HG03354 (cell line): Measurements from ENCODE around the gene CHRNA7.
"Not testable (repeated sequence)": the region's sequence is repeated elsewhere in the genome, so short reads cannot be mapped to it uniquely, and the experiment has no call there.

ENCODE experiments used
- ATAC-seq: cut with Tn5 transposase; IDR thresholded peaks from one replicate; pipeline ENCODE4 v1.9.1; 2021; ENCODE audit warnings: mild to moderate bottlenecking; ENCODE audit not compliant: unreplicated experiment, poor library complexity, severe bottlenecking

CHRNA7 gene

GRCh38 chr15:32117122-32117521 is 86.8 kb downstream of the CHRNA7 start:
- ATAC-seq: no peak

DNA sequence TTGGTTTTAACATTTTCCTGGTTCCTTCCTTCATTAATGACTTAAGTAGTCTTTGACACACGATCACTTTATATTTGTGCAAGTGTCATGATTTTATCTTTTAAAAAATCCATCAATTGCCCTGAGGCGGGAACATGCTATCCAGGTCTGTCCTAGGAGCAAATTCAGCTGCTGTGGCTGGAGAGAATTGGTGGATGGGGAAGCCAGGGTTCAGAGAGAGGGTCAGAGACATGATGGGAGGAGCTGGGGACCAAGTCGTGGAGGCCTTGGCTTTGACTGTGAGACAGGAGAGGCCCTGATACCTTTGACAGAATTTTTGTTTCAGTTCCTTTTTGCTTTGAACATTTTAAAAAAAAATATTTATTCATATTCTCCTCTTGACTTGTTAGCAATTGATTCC is 89.0 kb downstream of the CHRNA7 start:
- no peak for ATAC-seq

- ATAC-seq: no peak
Observed at GRCh38 chr15:32119694-32120330, 89.5 kb downstream of the CHRNA7 start.

DNA sequence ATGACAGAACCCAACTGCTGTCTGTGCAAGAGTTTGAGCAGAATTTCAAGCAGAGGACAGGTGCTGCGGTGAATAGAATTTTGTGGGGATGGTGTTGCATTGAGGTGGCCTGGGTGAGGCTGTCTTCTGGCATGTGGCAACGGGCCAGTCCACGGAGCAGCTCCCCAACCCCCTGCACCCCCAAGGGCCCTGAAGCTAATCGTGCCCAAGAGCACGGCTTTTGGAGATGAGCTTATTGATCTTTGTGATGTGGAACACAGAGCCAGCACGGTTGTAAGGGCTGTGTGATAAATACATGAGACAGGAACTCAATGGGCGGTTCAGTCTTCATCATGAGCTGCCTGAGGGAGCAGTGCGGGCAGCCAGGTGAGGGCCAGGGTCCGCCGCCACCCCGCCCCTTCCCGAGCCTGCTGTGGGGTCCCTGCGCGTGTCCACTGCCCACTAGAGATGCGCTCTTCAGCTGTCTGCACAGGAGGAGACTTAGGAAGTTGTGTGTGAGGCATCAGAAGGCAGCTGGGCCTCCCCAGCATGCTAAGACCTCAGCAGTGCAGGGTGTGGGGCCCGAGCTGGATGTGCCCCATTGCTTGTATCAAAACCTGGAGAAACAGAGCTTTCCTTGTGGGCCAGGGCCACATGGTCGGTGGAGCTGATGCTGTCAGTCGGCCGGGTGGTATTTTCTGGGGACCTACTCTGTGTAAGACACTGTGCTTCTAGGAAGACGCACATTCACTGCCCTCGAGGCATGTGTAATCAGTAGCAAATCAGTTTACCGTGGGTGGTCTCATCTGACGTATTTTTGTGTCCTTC is 90.5 kb downstream of the CHRNA7 start:
- no peak for ATAC-seq

DNA sequence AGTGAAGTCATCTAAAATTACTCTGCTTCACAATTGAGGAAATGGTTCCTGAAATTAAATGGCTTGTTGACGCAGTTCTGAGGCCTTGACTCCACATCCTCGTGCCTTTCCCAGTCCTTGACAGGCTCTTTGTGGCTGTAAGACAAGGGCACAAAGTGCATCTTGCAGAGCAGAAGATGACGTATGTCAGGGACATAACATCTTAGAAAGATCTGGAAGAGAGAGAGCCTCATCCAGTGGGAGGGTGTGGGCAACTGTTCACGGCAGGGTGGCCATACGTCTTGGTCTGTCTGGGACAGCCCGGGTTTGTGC is 91.0 kb downstream of the CHRNA7 start:
- ATAC-seq: no peak

DNA sequence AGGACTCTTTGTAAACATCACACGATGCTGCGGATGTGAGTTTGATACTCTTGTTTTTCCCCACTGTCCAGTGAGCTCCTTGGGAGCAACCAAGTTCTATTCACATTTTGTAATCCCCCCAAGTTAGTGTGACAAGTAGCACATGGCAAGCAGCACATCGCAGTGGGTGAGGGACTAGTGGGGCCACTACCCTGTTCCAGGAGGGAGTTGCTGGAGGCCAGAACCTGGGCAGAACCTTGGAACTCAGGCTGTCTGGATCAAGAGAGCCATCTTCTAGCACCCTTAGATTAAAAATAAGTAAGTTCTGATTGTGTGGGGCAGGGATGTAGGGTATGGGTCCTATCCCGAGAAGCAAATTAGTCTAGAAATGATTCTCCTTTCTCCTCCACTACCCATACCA is 91.7 kb downstream of the CHRNA7 start:
- no peak for ATAC-seq

GRCh38 chr15:32123473-32123872 is 93.2 kb downstream of the CHRNA7 start:
- no peak for ATAC-seq

- ATAC-seq: no peak
Observed at GRCh38 chr15:32124726-32125125, 94.4 kb downstream of the CHRNA7 start.

- no peak for ATAC-seq
Observed at GRCh38 chr15:32125595-32125994, 95.3 kb downstream of the CHRNA7 start.

DNA sequence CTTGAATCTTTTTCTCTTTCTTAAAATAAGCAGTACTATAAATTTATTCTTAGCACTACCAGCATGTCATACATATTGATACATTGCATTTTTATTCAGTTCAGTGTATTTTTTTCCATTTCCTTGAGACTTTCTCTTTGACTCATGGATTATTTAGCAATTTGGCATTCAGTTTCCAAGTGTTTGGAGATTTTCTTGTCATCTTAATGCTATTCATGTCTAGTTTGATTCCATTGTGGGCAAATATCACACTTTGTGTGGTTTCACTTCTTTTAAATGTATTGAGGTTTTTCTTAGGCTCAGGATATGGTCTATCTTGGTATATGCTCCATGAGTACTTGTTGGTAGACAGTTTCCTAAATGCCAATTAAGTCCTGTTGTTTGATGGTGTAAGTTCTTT is 99.5 kb downstream of the CHRNA7 start:
- ATAC-seq: no peak

DNA sequence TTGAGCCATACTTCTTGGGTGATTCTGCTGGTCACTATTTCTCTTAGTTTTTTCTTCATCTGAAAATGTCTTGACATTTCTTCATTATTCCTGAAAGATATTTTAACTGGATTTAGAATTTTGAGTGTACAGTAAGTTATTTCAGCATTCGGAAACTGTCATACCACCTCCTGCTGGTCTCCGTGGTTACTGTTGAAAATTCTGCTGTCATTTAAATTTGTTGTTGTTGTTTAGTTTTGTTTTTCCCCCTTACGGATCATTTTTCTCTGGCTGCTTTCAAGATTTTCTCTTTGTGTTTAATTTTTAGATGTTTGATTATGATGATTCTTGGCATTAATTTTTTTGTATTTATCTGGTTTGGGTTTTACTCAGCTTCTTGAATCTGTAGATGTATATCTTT is 100.5 kb downstream of the CHRNA7 start:
- ATAC-seq: no peak

DNA sequence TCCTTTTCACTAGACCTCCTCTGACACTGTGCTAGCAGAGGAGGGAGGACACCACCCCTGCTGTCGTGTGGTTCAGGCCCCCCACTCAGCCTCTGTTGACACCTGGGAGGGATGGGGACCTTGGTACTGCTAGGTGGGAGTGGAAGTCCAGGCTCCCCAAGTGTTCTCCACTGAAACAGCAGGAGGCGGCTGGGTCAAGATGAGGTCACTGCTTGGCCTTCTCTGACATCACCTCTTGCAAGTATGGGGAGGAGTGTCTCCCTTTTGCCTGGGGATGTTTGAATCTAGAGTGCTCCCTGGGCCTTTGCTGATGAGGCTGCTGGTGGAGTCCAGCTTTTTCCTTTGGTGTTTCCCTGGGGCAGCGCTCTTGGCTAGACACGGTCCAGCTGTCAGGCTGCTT is 101.5 kb downstream of the CHRNA7 start:
- no peak for ATAC-seq

- no peak for ATAC-seq
Observed at GRCh38 chr15:32132859-32133258, 102.5 kb downstream of the CHRNA7 start.

DNA sequence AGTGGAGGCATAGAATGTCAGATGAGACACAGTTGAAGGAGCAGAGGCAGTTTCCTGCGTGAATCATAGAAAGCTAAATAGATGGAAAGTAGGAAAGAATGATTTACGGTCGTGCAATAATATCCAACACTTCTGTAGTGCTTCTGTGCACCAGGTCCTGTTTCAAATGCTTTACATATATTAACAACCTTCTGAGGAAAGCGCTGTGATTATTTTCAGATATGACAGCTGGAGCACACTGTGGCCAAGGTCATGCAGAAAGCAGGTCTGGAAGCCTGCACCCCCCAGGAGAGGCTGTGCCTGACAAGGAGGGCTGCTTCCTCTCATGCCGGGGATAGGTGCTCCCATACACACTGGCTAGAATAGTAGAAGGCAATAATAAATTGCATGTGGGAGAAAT is 104.5 kb downstream of the CHRNA7 start:
- no peak for ATAC-seq

GRCh38 chr15:32135335-32135734 is 105.0 kb downstream of the CHRNA7 start:
- no peak for ATAC-seq

- not testable (repeated sequence) for ATAC-seq
Observed at GRCh38 chr15:32145512-32145911, 115.2 kb downstream of the CHRNA7 start.

- no peak for ATAC-seq
Observed at GRCh38 chr15:32148833-32149555, 118.7 kb downstream of the CHRNA7 start.

DNA sequence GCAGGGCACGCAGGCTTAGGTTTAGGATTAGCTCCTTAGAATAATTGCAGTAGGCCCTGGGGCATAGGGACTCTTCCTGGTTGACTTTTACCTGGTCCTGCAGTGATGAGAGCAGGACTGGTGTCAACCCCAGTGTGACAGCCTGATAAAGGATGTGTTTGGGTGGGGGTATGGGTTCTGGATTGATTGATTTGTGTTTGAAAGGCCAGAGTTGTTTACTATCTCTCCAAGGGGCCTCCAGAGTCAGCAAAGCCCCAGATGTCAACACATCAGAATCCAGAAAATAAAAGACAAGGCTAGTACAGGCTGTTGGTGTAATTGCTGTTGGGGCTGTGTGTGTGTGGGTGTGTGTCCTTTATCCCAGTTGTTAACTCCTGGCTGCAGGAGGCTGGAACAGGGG is 122.3 kb downstream of the CHRNA7 start:
- ATAC-seq: no peak

DNA sequence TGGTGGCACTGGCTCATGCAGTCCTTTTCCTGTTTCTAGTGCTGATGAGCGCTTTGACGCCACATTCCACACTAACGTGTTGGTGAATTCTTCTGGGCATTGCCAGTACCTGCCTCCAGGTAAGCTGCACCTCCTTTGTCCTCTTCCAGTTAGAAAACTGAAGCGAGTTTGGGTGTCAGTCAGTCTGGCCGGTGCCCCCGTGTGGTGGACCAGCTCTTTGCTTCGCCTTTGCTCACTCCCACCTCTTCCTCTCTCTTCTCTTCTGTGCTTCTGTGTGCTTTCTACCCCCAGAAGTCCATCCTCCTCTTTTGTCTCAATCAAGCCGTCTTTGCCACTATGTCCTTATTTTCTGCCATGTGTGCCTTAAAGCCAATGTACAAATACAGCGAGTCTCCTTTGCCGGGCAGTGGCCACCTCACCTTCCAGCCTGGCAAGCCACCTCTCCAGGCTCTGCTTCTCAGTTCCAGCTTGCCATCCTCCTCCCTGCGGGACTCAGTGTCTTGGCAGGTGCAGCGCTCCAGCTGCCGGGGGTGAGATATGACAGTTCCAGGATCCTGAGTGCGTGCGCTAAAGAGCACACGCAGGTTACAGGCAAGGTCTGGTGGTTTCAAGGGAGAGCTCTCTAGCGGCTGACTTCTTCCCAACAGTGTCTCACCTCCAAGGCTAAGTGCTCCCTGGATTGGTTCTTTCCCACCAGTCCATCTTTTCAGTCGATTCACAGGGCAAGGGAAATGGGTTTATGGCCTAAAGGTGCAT is 123.7 kb downstream of the CHRNA7 start:
- not testable (repeated sequence) for ATAC-seq

DNA sequence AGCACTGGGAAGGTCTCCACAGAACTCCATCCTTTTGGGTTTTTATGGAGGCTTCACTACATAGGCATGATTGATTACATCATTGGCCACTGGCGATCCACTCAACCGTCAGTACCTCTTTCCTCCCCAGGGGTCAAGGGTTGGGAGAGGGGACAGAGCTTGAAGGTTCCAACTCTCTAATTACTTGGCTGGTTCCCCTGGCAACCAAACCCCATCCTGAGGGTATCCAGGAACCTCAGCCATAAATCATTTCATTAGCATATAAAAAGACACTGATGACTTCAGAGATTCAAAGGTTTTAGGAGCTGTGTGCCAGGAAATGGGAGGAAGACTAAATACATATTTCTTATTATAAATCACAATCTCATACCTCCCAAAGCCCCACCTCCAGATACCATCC is 131.8 kb downstream of the CHRNA7 start:
- not testable (repeated sequence) for ATAC-seq
